PC-3 (cell line): ENCODE data around the gene ARHGAP42. TPM values are rescaled to one million over a fixed set of nuclear protein-coding genes. Genes with fewer than 3 reads are reported as not detected.

Experiments used
- ATAC-seq: fragments of 200-7000 bp; cut with Tn5 transposase; 2 replicates; pipeline ENCODE4 v1.9.1; 2020; ENCODE audit warnings: mild to moderate bottlenecking, moderate library complexity
- BruUV-seq: library from RNA; stranded (reverse); fragments of 400-500 nt; replicated peaks from 2 replicates; lab custom pipeline; 2021; lab: Mats Ljungman, UMichigan
- CTCF ChIA-PET: fragments of 300-600 bp; sonication (Branson Sonifier 250); formaldehyde crosslinking; loops from one replicate; lab custom pipeline; 2022; ENCODE audit warnings: antibody characterized with exemption; lab: Charles Lee
- POLR2A ChIA-PET: fragments of 300-600 bp; sonication (Branson Sonifier 250); formaldehyde crosslinking; loops from one replicate; lab custom pipeline; 2022; ENCODE audit warnings: antibody characterized with exemption; ENCODE audit not compliant: unreplicated experiment; lab: Charles Lee
- DNase-seq: peaks from one replicate; pipeline ENCODE4 v3.0.0-alpha.2; 2015
- H2AFZ ChIP-seq: fragments of 300-600 bp; sonication (generic); 2 replicates; pipeline ENCODE4 v1.6.0; 2016; ENCODE audit warnings: antibody characterized with exemption, low read length
- H3F3A ChIP-seq: fragments of 300-600 bp; sonication (generic); one replicate; pipeline ENCODE4 v1.6.0; 2017; ENCODE audit warnings: antibody characterized with exemption, low read length, control low read depth, mild to moderate bottlenecking; ENCODE audit not compliant: unreplicated experiment
- H3K27ac ChIP-seq: fragments of 300-600 bp; sonication (generic); 2 replicates; pipeline ENCODE4 v1.5.1; 2016; ENCODE audit warnings: mild to moderate bottlenecking, low read length
- H3K27me3 ChIP-seq: fragments of 300-600 bp; sonication (generic); 2 replicates; pipeline ENCODE4 v1.6.1; 2016; ENCODE audit warnings: low read length, mixed read lengths
- H3K36me3 ChIP-seq: fragments of 300-600 bp; sonication (generic); 2 replicates; pipeline ENCODE4 v1.6.1; 2016; ENCODE audit warnings: low read depth, mixed run types, low read length, mixed read lengths
- H3K4me1 ChIP-seq: fragments of 300-600 bp; sonication (generic); 2 replicates; pipeline ENCODE4 v1.5.1; 2016; ENCODE audit warnings: low read length; ENCODE audit not compliant: insufficient read depth
- H3K4me2 ChIP-seq: fragments of 300-600 bp; sonication (generic); 2 replicates; pipeline ENCODE4 v1.6.0; 2016; ENCODE audit warnings: low read length
- H3K4me3 ChIP-seq: fragments of 300-600 bp; sonication (generic); 2 replicates; pipeline ENCODE4 v1.5.1; 2016; ENCODE audit warnings: mild to moderate bottlenecking, low read length, mixed read lengths
- H3K79me2 ChIP-seq: fragments of 300-600 bp; sonication (generic); 2 replicates; pipeline ENCODE4 v1.6.1; 2017; ENCODE audit warnings: low read length, mixed read lengths
- H3K9ac ChIP-seq: fragments of 300-600 bp; sonication (generic); 2 replicates; pipeline ENCODE4 v1.6.0; 2016; ENCODE audit warnings: mild to moderate bottlenecking, low read length
- H3K9me2 ChIP-seq: fragments of 300-600 bp; sonication (generic); replicated peaks from 2 replicates; pipeline ENCODE4 v1.6.1; 2016; ENCODE audit warnings: mixed run types, low read length, mixed read lengths
- H3K9me3 ChIP-seq: fragments of 300-600 bp; sonication (generic); 2 replicates; pipeline ENCODE4 v1.6.1; 2016; ENCODE audit warnings: low read length, mixed read lengths
- H4K20me1 ChIP-seq: fragments of 300-600 bp; sonication (generic); 2 replicates; pipeline ENCODE4 v1.6.1; 2016; ENCODE audit warnings: low read length, mixed read lengths
- CTCF ChIP-seq: fragments of 300-600 bp; sonication (generic); conservative IDR thresholded peaks from 2 replicates; pipeline ENCODE4 v1.5.1; 2017; ENCODE audit warnings: antibody characterized with exemption, low read depth, mild to moderate bottlenecking, low read length
- EZH2 ChIP-seq: fragments of 300-600 bp; sonication (generic); IDR thresholded peaks from one replicate; pipeline ENCODE4 v1.6.1; 2017; ENCODE audit warnings: antibody characterized with exemption, mild to moderate bottlenecking, low read length; ENCODE audit not compliant: unreplicated experiment
- EZH2phosphoT487 ChIP-seq: fragments of 300-600 bp; sonication (generic); IDR thresholded peaks from 2 replicates; pipeline ENCODE4 v1.6.1; 2018; ENCODE audit warnings: mild to moderate bottlenecking, antibody characterized with exemption, low read length, borderline replicate concordance
- intact Hi-C: fragments of 100-400 bp; cut with micrococcal nuclease; formaldehyde crosslinking; loops from 2 replicates; pipeline ENCODE4 v1.9.0; 2023
- total RNA-seq: library from RNA; depleted of rRNA; stranded (reverse); fragments of >200 nt; gene quantifications from 2 replicates; pipeline ENCODE4 v1.2.3, GENCODE V29; 2014

Gene ARHGAP42
- total RNA-seq, 1 experiment from 2014 or later = 12.1 TPM

GRCh38 chr11:100715165-100715761 lies 28.2 kb downstream of the ARHGAP42 start:
- BruUV-seq = no TSS peak
- H3K27ac ChIP-seq = no peak overlapping the region
- H4K20me1 ChIP-seq = no peaks in the 10 kb centered on the region
- H3K9me2 ChIP-seq = no peaks in the 10 kb centered on the region
- no peak for TF ChIP-seq EZH2phosphoT487
- TF ChIP-seq EZH2 = no peak
- no peak for TF ChIP-seq CTCF
- POLR2A ChIA-PET = no interaction called here
- no peak overlapping the region for H3K4me2 ChIP-seq
- H3K79me2 ChIP-seq = peaks cover 59% of the 10 kb centered on the region
- H3K36me3 ChIP-seq = no peaks in the 10 kb centered on the region
- no peak overlapping the region for H3K4me3 ChIP-seq
- no peak overlapping the region for H3K9ac ChIP-seq
- H3F3A ChIP-seq = peaks cover 10% of the 10 kb centered on the region
- peaks cover 36% of the 10 kb centered on the region for H3K4me1 ChIP-seq
- intact Hi-C loops = no loop called here
- no peak for ATAC-seq
- no peak for DNase-seq
- H2AFZ ChIP-seq = no peak overlapping the region
- CTCF ChIA-PET = no interaction called here
- H3K9me3 ChIP-seq = no peaks in the 10 kb centered on the region
- H3K27me3 ChIP-seq = no peaks in the 10 kb centered on the region

GRCh38 chr11:100716838-100717237 lies 29.8 kb downstream of the ARHGAP42 start:
- Histone ChIP-seq H3K9ac (no peak overlapping the region), H3K4me2 (no peak overlapping the region), H3K4me1 (peaks cover 38% of the 10 kb centered on the region), H3K36me3 (no peaks in the 10 kb centered on the region), H3K27ac (no peak overlapping the region), H3K9me3 (no peaks in the 10 kb centered on the region), H4K20me1 (no peaks in the 10 kb centered on the region), H3K79me2 (peaks cover 65% of the 10 kb centered on the region), H2AFZ (no peak overlapping the region), H3K4me3 (no peak overlapping the region), H3F3A (peaks cover 10% of the 10 kb centered on the region), H3K27me3 (no peaks in the 10 kb centered on the region), H3K9me2 (no peaks in the 10 kb centered on the region)
- no peak for TF ChIP-seq EZH2phosphoT487
- BruUV-seq = no TSS peak
- ChIA-PET POLR2A (no interaction called here), CTCF (no interaction called here)
- ATAC-seq = no peak
- DNase-seq = no peak
- intact Hi-C loops = no loop called here

- no peaks in the 10 kb centered on the region for H3K9me3 ChIP-seq
- peak overlapping the region; percentile 67 for H3K4me2 ChIP-seq
- H3F3A ChIP-seq = peaks cover 10% of the 10 kb centered on the region
- ChIA-PET POLR2A (interaction anchor here (0.7 to 0.9 kb wide), 2 partner anchors 54 to 57 kb away, joined by 3 to 6 read pairs; no protein-coding TSS in a partner anchor), CTCF (no interaction called here)
- H3K9ac ChIP-seq = no peak overlapping the region
- DNase-seq (peak; percentile 55), ATAC-seq (peak; percentile 61)
- TF ChIP-seq EZH2phosphoT487 (no peak), EZH2 (no peak), CTCF (no peak)
- BruUV-seq = no TSS peak
- no peaks in the 10 kb centered on the region for H3K36me3 ChIP-seq
- H3K27me3 ChIP-seq = no peaks in the 10 kb centered on the region
- H3K4me3 ChIP-seq = peak overlapping the region; percentile 10; the same call in 1 of the 2 replicates
- H3K79me2 ChIP-seq = peaks cover 64% of the 10 kb centered on the region
- H3K27ac ChIP-seq = peak overlapping the region; percentile 78
- H2AFZ ChIP-seq = no peak overlapping the region
- H3K9me2 ChIP-seq = no peaks in the 10 kb centered on the region
- no peaks in the 10 kb centered on the region for H4K20me1 ChIP-seq
- H3K4me1 ChIP-seq = peaks cover 28% of the 10 kb centered on the region
- intact Hi-C loops = loop anchor here (1.0 kb wide), 2 partner anchors 34 to 57 kb away; no protein-coding TSS in a partner anchor
Measured at GRCh38 chr11:100719362-100719761, 32.3 kb downstream of the ARHGAP42 start.
